Measurements from ENCODE around the gene CCDC152.

CCDC152 gene

DNA sequence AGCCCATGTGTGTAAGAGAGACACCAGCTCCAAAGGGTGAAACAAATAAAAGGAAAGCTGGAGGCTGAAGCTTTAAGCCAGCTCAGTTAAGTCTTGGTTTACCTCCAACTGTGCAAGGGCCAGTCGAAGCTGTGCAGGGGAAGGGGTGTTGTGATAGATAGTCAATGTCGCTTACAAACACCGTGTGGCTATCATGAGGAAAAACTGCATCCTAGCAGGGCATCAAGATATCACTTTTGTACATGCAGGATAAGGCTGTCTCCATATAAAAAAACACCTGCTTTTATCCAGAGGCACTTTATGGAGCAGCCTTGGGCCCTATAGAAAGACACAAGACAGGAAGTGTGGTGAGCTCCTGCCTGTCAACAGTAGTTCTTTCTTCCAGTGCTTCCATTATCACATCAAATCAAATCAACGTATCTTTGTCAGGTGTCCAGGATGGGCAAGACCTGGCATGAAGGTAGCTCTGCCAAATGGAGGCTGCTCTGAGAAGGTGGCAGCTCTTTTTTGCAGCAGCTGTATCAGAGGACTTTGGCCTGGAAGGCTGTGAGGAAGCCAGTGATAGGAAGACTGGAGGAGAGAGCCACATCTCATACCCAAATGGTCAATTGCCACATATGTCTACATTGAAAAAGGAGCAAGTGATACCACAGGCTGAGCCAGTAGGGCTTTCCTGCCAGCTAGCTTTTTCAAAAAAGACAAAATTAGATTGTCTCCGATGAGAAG is 84.4 kb downstream of the CCDC152 start:
- TF ChIP-seq GATA3 (IDR thresholded peaks at IDR 0.05; ENCODE audit: low read depth, low read length): no peak
- no peak for TF ChIP-seq GATA2 (IDR thresholded peaks at IDR 0.05; ENCODE audit: low read depth, low read length)

DNA sequence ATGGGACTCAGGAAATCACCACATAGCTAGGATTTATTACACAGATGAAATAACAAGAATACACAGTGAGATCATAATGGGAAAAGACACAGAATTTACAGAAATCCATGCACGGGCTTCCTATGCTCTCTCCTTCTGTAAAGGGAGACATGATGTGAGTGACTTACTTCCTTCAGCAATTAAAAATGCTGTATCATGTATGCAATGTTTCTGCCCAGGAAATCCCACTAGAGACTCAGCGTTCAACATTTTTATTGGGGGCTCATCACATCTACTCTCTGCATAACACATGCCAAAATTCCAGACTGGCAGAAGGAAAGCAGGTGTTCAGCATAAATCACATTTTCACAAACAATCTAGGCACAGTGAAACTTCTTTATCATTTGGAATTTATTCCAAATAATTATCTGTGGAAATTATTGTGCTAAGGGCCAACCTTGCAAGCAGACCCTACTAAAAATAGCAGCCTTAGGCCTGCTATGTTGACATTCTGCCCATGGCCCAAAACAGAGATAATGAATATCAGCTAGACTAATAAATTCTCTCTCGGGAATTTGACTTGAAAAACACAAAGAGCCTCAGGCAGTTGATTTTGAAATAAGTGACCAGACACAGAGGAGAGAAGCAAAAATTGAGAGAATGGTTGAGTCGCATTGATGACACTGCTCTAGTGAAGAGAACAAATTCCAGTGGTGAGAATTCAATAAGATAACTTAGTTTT is 86.5 kb downstream of the CCDC152 start:
- TF ChIP-seq GATA3 (IDR thresholded peaks at IDR 0.05; ENCODE audit: low read depth, low read length) (no peak), GATA2 (IDR thresholded peaks at IDR 0.05; ENCODE audit: low read depth, low read length) (no peak)

DNA sequence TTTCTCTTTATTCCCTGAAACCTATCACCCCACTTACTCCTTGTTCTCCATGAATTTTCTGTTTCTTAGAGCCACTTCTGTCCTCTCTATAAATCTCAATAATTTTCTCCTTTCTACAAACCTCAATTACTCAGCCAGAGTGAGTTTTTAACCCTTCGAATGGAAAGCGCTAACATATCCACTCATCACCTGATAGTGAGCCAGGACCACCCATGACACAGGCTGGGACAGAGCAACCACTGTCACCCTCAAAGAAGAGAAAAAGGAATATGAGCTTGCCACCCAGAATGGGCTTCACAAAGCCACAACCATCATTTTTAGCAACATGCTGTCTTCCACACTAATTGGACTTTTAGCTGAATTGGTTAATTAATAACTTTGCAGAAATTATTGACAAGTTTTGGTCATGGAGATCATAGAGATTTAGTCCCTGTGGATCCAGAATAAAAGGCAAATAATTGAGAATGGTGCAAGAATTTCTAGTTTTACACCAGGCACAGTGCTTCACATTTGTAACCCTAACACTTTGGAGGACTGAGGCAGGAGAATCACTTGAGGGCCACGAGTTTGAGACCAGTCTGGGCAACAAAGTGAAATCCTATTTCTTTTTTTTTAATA is 87.2 kb downstream of the CCDC152 start:
- no peak for TF ChIP-seq GATA3 (IDR thresholded peaks at IDR 0.05; ENCODE audit: low read depth, low read length)
- TF ChIP-seq GATA2 (IDR thresholded peaks at IDR 0.05; ENCODE audit: low read depth, low read length): no peak

DNA sequence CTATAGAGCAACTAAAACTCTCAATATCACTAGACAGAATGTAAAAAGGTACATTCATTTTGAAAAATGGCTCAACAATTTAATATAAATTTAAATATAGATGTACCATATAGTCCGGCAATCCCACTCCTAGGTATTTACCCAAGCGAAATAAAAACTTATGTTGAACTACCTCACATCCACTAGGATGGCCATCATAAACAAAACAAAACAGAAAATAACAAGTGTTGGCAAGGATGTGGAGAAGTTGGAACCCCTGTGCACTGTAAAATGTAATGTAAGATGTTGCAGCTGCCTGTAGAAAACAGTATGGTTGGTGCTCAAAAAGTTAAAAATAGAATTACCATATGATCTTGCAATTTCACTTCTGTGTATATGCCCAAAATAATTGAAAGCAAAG is 91.9 kb downstream of the CCDC152 start:
- TF ChIP-seq GATA2 (IDR thresholded peaks at IDR 0.05; ENCODE audit: low read depth, low read length): no peak
- no peak for TF ChIP-seq GATA3 (IDR thresholded peaks at IDR 0.05; ENCODE audit: low read depth, low read length)

DNA sequence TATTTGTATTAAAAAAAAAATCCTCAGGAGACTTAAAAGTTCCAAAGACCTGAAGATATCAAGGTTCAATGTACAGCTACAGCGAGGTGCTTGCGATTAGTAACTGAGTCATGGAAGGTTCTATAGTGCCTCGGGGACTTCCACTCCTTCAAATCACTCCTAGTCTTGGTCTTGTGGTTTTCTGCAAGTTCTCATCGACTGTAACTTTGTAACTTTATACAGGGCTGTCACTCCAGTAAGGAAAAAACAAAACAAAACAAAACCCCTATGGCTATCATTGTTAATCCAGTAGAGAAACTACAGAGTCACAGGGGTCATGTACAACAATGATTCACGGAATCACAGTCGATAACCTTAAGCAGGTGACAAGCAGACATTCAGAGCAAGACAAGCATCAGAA is 94.9 kb downstream of the CCDC152 start:
- no peak for TF ChIP-seq GATA2 (IDR thresholded peaks at IDR 0.05; ENCODE audit: low read depth, low read length)
- TF ChIP-seq GATA3 (IDR thresholded peaks at IDR 0.05; ENCODE audit: low read depth, low read length): no peak

All from SH-SY5Y (cell line).